ENCODE results near the gene CERCAM.
"Not testable (repeated sequence)": the region's sequence is repeated elsewhere in the genome, so short reads cannot be mapped to it uniquely, and the experiment has no call there.

Gene CERCAM

GRCh38 chr9:128422783-128423150 is 2.1 kb downstream of the CERCAM start:
- Histone ChIP-seq H3K27me3 (ENCODE audit: insufficient read depth, poor library complexity, severe bottlenecking) (peaks cover 17% of the 10 kb centered on the region), H3K27ac (replicated peaks) (no peak overlapping the region)
- TF ChIP-seq POLR2AphosphoS5 (IDR thresholded peaks at IDR 0.05; ENCODE audit: low read depth) (no peak), SPI1 (IDR thresholded peaks at IDR 0.05; ENCODE audit: borderline replicate concordance, low read depth) (no peak), REST (IDR thresholded peaks at IDR 0.05; ENCODE audit: insufficient replicate concordance, low read depth) (no peak), GABPA (IDR thresholded peaks at IDR 0.05; ENCODE audit: low read depth) (no peak), CTCF (IDR thresholded peaks at IDR 0.05; ENCODE audit: insufficient read depth, low read length) (no peak)

GRCh38 chr9:128423356-128423755 is 2.7 kb downstream of the CERCAM start:
- DNase-seq (ENCODE audit: low read depth in 1 of 2, low spot score in 1 of 2); H3K27ac ChIP-seq (replicated peaks); H3K4me3 ChIP-seq (replicated peaks; ENCODE audit: insufficient read depth, low read length): not testable (repeated sequence)
- H3K27me3 ChIP-seq (ENCODE audit: insufficient read depth, poor library complexity, severe bottlenecking) = peaks cover 17% of the 10 kb centered on the region

More at GRCh38 chr9:128422783-128423150, 2.1 kb downstream of the CERCAM start:
- DNase-seq (ENCODE audit: low read depth in 1 of 2, low spot score in 1 of 2) = no peak
- H3K4me3 ChIP-seq (replicated peaks; ENCODE audit: insufficient read depth, low read length) = no peak overlapping the region

- DNase-seq (ENCODE audit: low read depth in 1 of 2, low spot score in 1 of 2) = no peak
- Histone ChIP-seq H3K27me3 (ENCODE audit: insufficient read depth, poor library complexity, severe bottlenecking) (peaks cover 10% of the 10 kb centered on the region), H3K4me3 (replicated peaks; ENCODE audit: insufficient read depth, low read length) (no peak overlapping the region), H3K27ac (replicated peaks) (no peak overlapping the region)
- no peak for TF ChIP-seq POLR2AphosphoS5 (IDR thresholded peaks at IDR 0.05; ENCODE audit: low read depth)
- TF ChIP-seq REST (IDR thresholded peaks at IDR 0.05; ENCODE audit: insufficient replicate concordance, low read depth) = no peak
- TF ChIP-seq CTCF (IDR thresholded peaks at IDR 0.05; ENCODE audit: insufficient read depth, low read length) = no peak
- no peak for TF ChIP-seq SPI1 (IDR thresholded peaks at IDR 0.05; ENCODE audit: borderline replicate concordance, low read depth)
- no peak for TF ChIP-seq GABPA (IDR thresholded peaks at IDR 0.05; ENCODE audit: low read depth)
Observed at GRCh38 chr9:128424268-128424780, 3.7 kb downstream of the CERCAM start.

GRCh38 chr9:128428644-128429512 is 8.2 kb downstream of the CERCAM start:
- no peak overlapping the region for H3K27ac ChIP-seq (replicated peaks)
- DNase-seq (ENCODE audit: low read depth in 1 of 2, low spot score in 1 of 2) = no peak
- TF ChIP-seq SPI1 (IDR thresholded peaks at IDR 0.05; ENCODE audit: borderline replicate concordance, low read depth) (no peak), CTCF (IDR thresholded peaks at IDR 0.05; ENCODE audit: insufficient read depth, low read length) (no peak), GABPA (IDR thresholded peaks at IDR 0.05; ENCODE audit: low read depth) (no peak), REST (IDR thresholded peaks at IDR 0.05; ENCODE audit: insufficient replicate concordance, low read depth) (no peak), POLR2AphosphoS5 (IDR thresholded peaks at IDR 0.05; ENCODE audit: low read depth) (no peak)
- no peaks in the 10 kb centered on the region for H3K27me3 ChIP-seq (ENCODE audit: insufficient read depth, poor library complexity, severe bottlenecking)
- no peak overlapping the region for H3K4me3 ChIP-seq (replicated peaks; ENCODE audit: insufficient read depth, low read length)

All from HL-60 (cell line).